ENCODE results near the gene SMC1B.

The SMC1B gene

DNA sequence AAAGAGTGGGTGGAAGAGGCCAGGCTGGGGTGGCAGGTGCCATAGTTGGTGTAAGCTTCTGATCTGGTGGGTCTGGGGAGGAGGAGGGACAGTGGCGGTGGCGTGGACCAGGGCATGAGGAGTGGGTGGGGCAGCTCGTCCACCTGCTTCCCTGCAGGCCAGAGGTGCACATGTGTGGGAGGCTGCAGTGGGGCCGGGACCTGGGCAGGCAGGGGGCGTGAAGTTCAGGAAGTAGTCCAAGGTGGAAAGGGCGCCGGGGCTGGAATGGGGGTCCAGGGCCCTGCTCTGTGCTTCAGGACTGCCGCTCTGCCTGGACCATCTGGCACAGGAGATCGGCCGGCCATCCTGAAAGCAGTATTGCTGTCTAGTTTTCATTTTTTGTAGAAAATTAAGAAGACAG is 16.0 kb upstream of the SMC1B start:
- no peak for DNase-seq
- Histone ChIP-seq H3K27me3 (no peaks in the 10 kb centered on the region), H3K4me3 (ENCODE audit: low read depth, low read length) (no peak overlapping the region), H3K36me3 (no peaks in the 10 kb centered on the region; the same call in 1 of the 2 replicates), H3K9me3 (no peaks in the 10 kb centered on the region; the same call in 1 of the 2 replicates), H3K4me1 (no peaks in the 10 kb centered on the region)
- TF ChIP-seq, protein P1, sequence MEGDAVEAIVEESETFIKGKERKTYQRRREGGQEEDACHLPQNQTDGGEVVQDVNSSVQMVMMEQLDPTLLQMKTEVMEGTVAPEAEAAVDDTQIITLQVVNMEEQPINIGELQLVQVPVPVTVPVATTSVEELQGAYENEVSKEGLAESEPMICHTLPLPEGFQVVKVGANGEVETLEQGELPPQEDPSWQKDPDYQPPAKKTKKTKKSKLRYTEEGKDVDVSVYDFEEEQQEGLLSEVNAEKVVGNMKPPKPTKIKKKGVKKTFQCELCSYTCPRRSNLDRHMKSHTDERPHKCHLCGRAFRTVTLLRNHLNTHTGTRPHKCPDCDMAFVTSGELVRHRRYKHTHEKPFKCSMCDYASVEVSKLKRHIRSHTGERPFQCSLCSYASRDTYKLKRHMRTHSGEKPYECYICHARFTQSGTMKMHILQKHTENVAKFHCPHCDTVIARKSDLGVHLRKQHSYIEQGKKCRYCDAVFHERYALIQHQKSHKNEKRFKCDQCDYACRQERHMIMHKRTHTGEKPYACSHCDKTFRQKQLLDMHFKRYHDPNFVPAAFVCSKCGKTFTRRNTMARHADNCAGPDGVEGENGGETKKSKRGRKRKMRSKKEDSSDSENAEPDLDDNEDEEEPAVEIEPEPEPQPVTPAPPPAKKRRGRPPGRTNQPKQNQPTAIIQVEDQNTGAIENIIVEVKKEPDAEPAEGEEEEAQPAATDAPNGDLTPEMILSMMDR (IDR thresholded peaks at IDR 0.05; ENCODE audit: low read depth, low read length) = no peak

DNA sequence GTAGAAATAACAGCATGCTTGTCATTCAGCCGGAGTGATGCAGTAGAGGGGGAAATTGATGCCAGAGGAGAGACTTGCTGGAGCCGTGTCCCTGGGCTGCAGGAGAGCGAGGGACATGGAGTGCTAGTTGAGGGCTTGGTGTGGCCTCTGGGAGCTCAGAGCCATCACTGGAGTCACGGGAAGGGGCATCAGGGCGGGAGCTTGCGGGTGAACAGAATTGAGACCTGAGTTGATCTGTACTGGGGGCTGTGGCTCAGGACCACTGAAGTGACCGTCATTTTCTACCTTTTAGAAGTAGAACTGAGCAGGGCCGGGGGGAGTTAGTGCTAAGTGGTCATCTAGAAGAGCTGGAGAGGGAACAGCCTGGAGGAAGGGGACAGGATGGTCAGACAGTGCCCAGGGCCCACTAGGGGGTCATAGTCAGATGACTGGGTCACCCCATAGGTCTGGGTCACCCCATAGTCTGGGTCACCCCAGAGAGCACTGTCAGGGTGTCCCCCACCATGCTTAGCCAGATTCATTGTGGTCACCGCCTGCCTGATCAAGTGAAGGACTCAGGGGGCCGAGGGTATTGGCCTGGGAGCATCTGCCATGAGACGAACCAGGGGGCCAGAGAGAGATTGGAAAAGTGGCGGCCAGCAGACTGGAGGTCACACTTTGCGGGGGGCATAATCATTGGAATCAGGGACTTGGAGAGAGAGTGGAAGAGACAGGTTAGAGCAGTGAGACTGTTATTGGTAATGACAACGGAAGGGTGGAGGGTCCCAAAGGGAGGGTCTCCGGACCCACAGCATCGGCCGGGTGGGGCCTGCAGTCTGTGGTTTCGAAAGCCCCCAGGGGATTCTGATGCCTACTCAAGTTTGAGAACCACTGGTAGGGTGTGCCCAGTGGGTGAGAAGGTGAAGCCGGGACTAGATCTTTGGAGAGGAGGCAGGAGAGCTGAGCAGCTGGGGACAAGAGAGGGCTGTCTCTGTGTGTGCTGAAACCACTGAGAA is 15.3 kb upstream of the SMC1B start:
- no peaks in the 10 kb centered on the region; the same call in 1 of the 2 replicates for H3K9me3 ChIP-seq
- H3K4me1 ChIP-seq = no peaks in the 10 kb centered on the region
- no peaks in the 10 kb centered on the region for H3K27me3 ChIP-seq
- DNase-seq = no peak
- no peak overlapping the region for H3K4me3 ChIP-seq (ENCODE audit: low read depth, low read length)
- TF ChIP-seq, protein P1 (IDR thresholded peaks at IDR 0.05; ENCODE audit: low read depth, low read length) = no peak
- H3K36me3 ChIP-seq = no peaks in the 10 kb centered on the region; the same call in 1 of the 2 replicates

DNA sequence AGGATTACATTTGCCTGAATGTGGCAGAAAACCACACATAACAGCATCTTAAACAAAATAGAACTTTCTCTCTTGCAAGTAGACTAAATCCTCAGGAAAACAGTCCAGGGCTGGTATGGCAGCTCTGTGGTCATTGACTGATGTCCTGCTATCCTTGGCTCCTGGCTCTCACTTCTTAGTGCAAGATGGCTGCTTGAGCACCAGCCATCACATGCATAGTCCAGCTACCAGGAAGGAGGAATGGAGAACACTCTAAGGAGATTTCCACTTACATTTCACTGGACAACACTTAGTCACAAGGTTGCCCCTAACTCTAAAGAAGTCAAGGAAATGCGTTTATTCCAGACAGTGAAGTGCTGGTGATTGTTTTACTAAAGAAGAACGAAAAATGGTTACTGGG is 13.7 kb upstream of the SMC1B start:
- TF ChIP-seq, protein P1 (IDR thresholded peaks at IDR 0.05; ENCODE audit: low read depth, low read length) = no peak
- H3K4me3 ChIP-seq (ENCODE audit: low read depth, low read length) = no peak overlapping the region
- no peaks in the 10 kb centered on the region for H3K4me1 ChIP-seq
- no peak for DNase-seq
- H3K36me3 ChIP-seq = no peaks in the 10 kb centered on the region; the same call in 1 of the 2 replicates
- H3K9me3 ChIP-seq = no peaks in the 10 kb centered on the region; the same call in 1 of the 2 replicates
- no peaks in the 10 kb centered on the region for H3K27me3 ChIP-seq

DNA sequence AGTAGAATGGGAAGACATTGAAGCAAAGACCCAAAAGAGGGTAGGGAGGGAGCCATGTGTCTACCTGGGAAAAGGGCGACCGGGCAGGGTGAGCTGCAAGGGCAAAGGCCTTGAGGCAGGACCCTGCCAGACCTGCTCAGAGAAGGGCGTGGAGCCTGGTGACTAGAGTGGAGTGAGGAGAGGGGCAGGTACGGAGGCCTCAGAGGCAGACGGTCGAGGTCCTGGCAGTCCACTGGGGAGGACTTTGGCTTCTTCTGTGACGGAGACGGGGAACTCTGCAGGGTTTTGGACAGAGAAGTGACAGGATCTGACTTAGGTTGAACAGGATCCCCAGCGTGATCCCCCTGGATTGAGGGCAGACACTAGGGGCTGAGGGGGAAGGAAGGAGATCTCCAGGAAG is 13.0 kb upstream of the SMC1B start:
- Histone ChIP-seq H3K9me3 (no peaks in the 10 kb centered on the region; the same call in 1 of the 2 replicates), H3K27me3 (no peaks in the 10 kb centered on the region), H3K4me3 (ENCODE audit: low read depth, low read length) (no peak overlapping the region), H3K36me3 (no peaks in the 10 kb centered on the region; the same call in 1 of the 2 replicates), H3K4me1 (no peaks in the 10 kb centered on the region)
- TF ChIP-seq, protein P1 (IDR thresholded peaks at IDR 0.05; ENCODE audit: low read depth, low read length) = no peak
- no peak for DNase-seq

DNA sequence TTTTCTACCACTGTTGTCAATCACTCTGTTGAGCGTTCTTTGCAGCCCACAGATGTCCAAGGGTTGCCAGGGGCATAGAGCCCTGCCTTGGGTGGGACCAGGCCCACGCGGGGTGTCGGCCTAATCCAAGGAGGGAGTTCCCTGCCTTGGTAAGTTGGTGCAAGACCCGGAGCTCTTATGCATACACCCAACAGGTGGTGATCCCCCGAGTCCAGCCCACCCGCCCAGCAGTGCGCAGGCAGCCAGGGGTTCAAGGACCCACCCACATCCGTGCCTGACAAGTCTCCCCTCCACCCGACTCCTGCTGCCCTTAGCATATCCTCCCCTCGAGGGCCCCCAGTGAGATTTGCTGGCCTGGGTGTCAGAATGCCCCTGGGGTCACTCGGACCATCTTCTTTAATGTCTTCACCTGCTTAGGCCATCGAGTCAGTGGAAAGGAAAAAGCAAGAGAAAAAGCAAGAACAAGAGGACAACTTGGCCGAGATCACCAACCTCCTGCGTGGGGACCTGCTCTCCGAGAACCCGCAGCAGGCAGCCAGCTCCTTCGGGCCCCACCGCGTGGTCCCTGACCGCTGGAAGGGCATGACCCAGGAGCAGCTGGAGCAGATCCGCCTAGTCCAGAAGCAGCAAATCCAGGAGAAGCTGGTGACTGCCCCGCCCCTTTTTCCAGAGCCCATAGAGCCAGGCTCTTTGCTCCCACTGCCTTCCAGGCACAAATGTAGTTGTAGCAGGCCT is 12.3 kb upstream of the SMC1B start:
- TF ChIP-seq, protein P1 (IDR thresholded peaks at IDR 0.05; ENCODE audit: low read depth, low read length) = no peak
- H3K4me1 ChIP-seq = no peaks in the 10 kb centered on the region

More for the DNA sequence above, 12.3 kb upstream of the SMC1B start:
- Histone ChIP-seq H3K36me3 (no peaks in the 10 kb centered on the region; the same call in 1 of the 2 replicates), H3K4me3 (ENCODE audit: low read depth, low read length) (no peak overlapping the region), H3K27me3 (no peaks in the 10 kb centered on the region), H3K9me3 (no peaks in the 10 kb centered on the region; the same call in 1 of the 2 replicates)
- no peak for DNase-seq
